Measurements from ENCODE around the gene C2CD4D.
"Not testable (repeated sequence)": the region's sequence is repeated elsewhere in the genome, so short reads cannot be mapped to it uniquely, and the experiment has no call there.

Gene C2CD4D

GRCh38 chr1:151839457-151840403 lies at the start of gene C2CD4D:
TSS of gene C2CD4D (minus strand) at chr1:151839820. CDS start at chr1:151838989, 831 bp downstream.
- FAIRE-seq = no peak

- no peak for FAIRE-seq
Measured at GRCh38 chr1:151888972-151889570, 49.5 kb upstream of the C2CD4D start.

GRCh38 chr1:151887028-151887427 lies 47.4 kb upstream of the C2CD4D start:
- FAIRE-seq = no peak

- no peak for FAIRE-seq
Measured at GRCh38 chr1:151885479-151885878, 45.9 kb upstream of the C2CD4D start.

- not testable (repeated sequence) for FAIRE-seq
Measured at GRCh38 chr1:151884879-151885278, 45.3 kb upstream of the C2CD4D start.

- not testable (repeated sequence) for FAIRE-seq
Measured at GRCh38 chr1:151884445-151884844, 44.8 kb upstream of the C2CD4D start.

GRCh38 chr1:151883898-151884297 lies 44.3 kb upstream of the C2CD4D start:
- FAIRE-seq = not testable (repeated sequence)

GRCh38 chr1:151882918-151883317 lies 43.3 kb upstream of the C2CD4D start:
- not testable (repeated sequence) for FAIRE-seq

- FAIRE-seq = no peak
Measured at GRCh38 chr1:151882466-151882865, 42.8 kb upstream of the C2CD4D start.

GRCh38 chr1:151881479-151881878 lies 41.9 kb upstream of the C2CD4D start:
- no peak for FAIRE-seq

- FAIRE-seq = no peak
Measured at GRCh38 chr1:151875419-151876097, 35.9 kb upstream of the C2CD4D start.

- FAIRE-seq = not testable (repeated sequence)
Measured at GRCh38 chr1:151872776-151873175, 33.2 kb upstream of the C2CD4D start.

- FAIRE-seq = no peak
Measured at GRCh38 chr1:151871284-151872030, 31.8 kb upstream of the C2CD4D start.

GRCh38 chr1:151868486-151868885 lies 28.9 kb upstream of the C2CD4D start:
- FAIRE-seq = no peak

- FAIRE-seq = no peak
Measured at GRCh38 chr1:151867765-151868411, 28.3 kb upstream of the C2CD4D start.

GRCh38 chr1:151867321-151867720 lies 27.7 kb upstream of the C2CD4D start:
- FAIRE-seq = no peak

GRCh38 chr1:151864411-151864810 lies 24.8 kb upstream of the C2CD4D start:
- no peak for FAIRE-seq

GRCh38 chr1:151862604-151863003 lies 23.0 kb upstream of the C2CD4D start:
- FAIRE-seq = no peak

GRCh38 chr1:151860504-151861187 lies 21.0 kb upstream of the C2CD4D start:
- FAIRE-seq = no peak

- FAIRE-seq = no peak
Measured at GRCh38 chr1:151859891-151860293, 20.3 kb upstream of the C2CD4D start.

- no peak for FAIRE-seq
Measured at GRCh38 chr1:151858886-151859665, 19.5 kb upstream of the C2CD4D start.
